Loucy (cell line): ENCODE data around the gene PHACTR3.
"Not testable (repeated sequence)": the region's sequence is repeated elsewhere in the genome, so short reads cannot be mapped to it uniquely, and the experiment has no call there.

ENCODE experiments used
- H2AFZ ChIP-seq: fragments of 200-600 bp; sonication (generic); 2 replicates; pipeline ENCODE4 v1.6.0; 2016; ENCODE audit warnings: antibody characterized with exemption, mild to moderate bottlenecking, low read length, moderate library complexity
- H3F3A ChIP-seq: fragments of 200-600 bp; 2 replicates; pipeline ENCODE4 v1.6.0; 2016; ENCODE audit warnings: antibody characterized with exemption, low read depth, mild to moderate bottlenecking
- H3K27me3 ChIP-seq: fragments of 200-600 bp; sonication (generic); 2 replicates; pipeline ENCODE4 v1.6.1; 2014; ENCODE audit warnings: low read length, mild to moderate bottlenecking; ENCODE audit not compliant: insufficient read depth, poor library complexity, severe bottlenecking
- H3K36me3 ChIP-seq: fragments of 200-600 bp; sonication (generic); 2 replicates; pipeline ENCODE4 v1.6.1; 2016; ENCODE audit warnings: low read length; ENCODE audit not compliant: insufficient read depth
- H3K4me1 ChIP-seq: fragments of 200-600 bp; sonication (generic); 2 replicates; pipeline ENCODE4 v1.5.1; 2014; ENCODE audit warnings: low read length, mild to moderate bottlenecking; ENCODE audit not compliant: insufficient read depth, poor library complexity, severe bottlenecking
- H3K4me2 ChIP-seq: fragments of 200-600 bp; sonication (generic); 2 replicates; pipeline ENCODE4 v1.6.0; 2014; ENCODE audit warnings: antibody characterized with exemption, low read length, low read depth, mild to moderate bottlenecking; ENCODE audit not compliant: poor library complexity, severe bottlenecking
- H3K4me3 ChIP-seq: fragments of 200-600 bp; sonication (generic); 2 replicates; pipeline ENCODE4 v1.5.1; 2014; ENCODE audit warnings: low read length, mild to moderate bottlenecking, mixed read lengths; ENCODE audit not compliant: poor library complexity, severe bottlenecking
- H3K79me2 ChIP-seq: fragments of 200-600 bp; sonication (generic); 2 replicates; pipeline ENCODE4 v1.6.1; 2014; ENCODE audit warnings: low read length; ENCODE audit not compliant: insufficient read depth
- H3K9ac ChIP-seq: fragments of 200-600 bp; sonication (generic); 2 replicates; pipeline ENCODE4 v1.6.0; 2014; ENCODE audit warnings: mild to moderate bottlenecking, low read depth, low read length, moderate library complexity; ENCODE audit not compliant: poor library complexity, severe bottlenecking
- H3K9me2 ChIP-seq: fragments of 200-600 bp; sonication (generic); replicated peaks from 2 replicates; pipeline ENCODE4 v1.6.1; 2016; ENCODE audit warnings: low read depth, low read length, mixed read lengths
- H3K9me3 ChIP-seq: fragments of 200-600 bp; sonication (generic); 2 replicates; pipeline ENCODE4 v1.6.1; 2014; ENCODE audit warnings: mild to moderate bottlenecking, antibody characterized with exemption, low read length, low read depth; ENCODE audit not compliant: insufficient read depth
- H4K20me1 ChIP-seq: fragments of 200-600 bp; sonication (generic); 2 replicates; pipeline ENCODE4 v1.6.0; 2014; ENCODE audit warnings: antibody characterized with exemption, low read length, mild to moderate bottlenecking; ENCODE audit not compliant: insufficient read depth, poor library complexity, severe bottlenecking
- EZH2phosphoT487 ChIP-seq: fragments of 200-600 bp; IDR thresholded peaks from 2 replicates; pipeline ENCODE4 v1.6.1; 2018; ENCODE audit warnings: antibody characterized with exemption, mild to moderate bottlenecking, moderate library complexity, borderline replicate concordance
- TF ChIP-seq, protein P1 (sequence below): fragments of 200-600 bp; sonication (generic); conservative IDR thresholded peaks from 2 replicates; pipeline ENCODE4 v1.5.1; 2014; ENCODE audit warnings: mild to moderate bottlenecking, antibody characterized with exemption, low read length

PHACTR3 gene

DNA sequence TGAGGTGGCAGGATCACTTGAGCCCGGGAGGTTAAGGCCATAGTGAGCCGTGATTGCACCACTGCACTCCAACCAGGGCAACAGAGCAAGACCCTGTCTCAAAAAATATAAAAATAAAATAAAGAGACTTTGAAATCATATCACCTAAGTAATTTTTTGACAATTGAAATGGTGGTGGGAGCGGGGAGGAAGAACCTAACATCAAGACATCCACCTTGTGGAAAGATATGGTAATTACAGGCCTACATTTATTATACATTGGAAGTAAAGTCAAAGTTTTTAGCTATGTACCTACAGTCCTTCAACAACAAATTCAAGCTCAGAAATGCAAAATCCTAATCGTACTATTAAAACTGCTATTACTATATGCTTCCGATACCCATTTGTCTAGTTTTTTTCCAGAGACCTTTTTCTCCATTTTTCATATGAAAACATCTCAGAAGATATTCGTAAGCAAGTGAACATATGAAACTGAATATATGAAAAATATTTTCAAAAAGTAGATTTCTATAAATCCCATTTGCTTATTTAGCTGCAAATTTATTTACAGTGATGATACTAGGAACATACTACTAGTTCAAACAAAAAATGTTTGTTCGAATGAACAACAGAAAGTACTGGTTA is 245.8 kb downstream of the PHACTR3 start:
- no peaks in the 10 kb centered on the region for H3K9me2 ChIP-seq
- no peaks in the 10 kb centered on the region for H4K20me1 ChIP-seq
- no peaks in the 10 kb centered on the region for H3K4me1 ChIP-seq
- no peaks in the 10 kb centered on the region for H3F3A ChIP-seq
- H3K4me3 ChIP-seq = no peak overlapping the region
- H3K27me3 ChIP-seq = no peaks in the 10 kb centered on the region
- H3K9me3 ChIP-seq = no peaks in the 10 kb centered on the region
- no peak overlapping the region for H3K9ac ChIP-seq
- H3K4me2 ChIP-seq = no peak overlapping the region
- H3K36me3 ChIP-seq = peaks cover 23% of the 10 kb centered on the region; the same call in 1 of the 2 replicates
- H3K79me2 ChIP-seq = no peaks in the 10 kb centered on the region
- TF ChIP-seq EZH2phosphoT487 = no peak
- TF ChIP-seq, protein P1, sequence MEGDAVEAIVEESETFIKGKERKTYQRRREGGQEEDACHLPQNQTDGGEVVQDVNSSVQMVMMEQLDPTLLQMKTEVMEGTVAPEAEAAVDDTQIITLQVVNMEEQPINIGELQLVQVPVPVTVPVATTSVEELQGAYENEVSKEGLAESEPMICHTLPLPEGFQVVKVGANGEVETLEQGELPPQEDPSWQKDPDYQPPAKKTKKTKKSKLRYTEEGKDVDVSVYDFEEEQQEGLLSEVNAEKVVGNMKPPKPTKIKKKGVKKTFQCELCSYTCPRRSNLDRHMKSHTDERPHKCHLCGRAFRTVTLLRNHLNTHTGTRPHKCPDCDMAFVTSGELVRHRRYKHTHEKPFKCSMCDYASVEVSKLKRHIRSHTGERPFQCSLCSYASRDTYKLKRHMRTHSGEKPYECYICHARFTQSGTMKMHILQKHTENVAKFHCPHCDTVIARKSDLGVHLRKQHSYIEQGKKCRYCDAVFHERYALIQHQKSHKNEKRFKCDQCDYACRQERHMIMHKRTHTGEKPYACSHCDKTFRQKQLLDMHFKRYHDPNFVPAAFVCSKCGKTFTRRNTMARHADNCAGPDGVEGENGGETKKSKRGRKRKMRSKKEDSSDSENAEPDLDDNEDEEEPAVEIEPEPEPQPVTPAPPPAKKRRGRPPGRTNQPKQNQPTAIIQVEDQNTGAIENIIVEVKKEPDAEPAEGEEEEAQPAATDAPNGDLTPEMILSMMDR = peak; percentile 71
- no peak overlapping the region for H2AFZ ChIP-seq

DNA sequence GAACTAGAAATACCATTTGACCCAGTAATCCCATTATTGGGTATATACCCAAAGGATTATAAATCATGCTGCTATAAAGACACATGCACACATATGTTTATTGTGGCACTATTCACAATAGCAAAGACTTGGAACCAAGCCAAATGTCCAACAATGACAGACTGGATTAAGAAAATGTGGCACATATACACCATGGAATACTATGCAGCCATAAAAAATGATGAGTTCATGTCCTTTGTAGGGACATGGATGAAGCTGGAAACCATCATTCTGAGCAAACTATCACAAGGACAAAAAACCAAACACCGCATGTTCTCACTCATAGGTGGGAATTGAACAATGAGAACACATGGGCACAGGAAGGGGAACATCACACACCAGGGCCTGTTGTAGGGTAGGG is 252.2 kb downstream of the PHACTR3 start:
- H3K27me3 ChIP-seq, H3K4me2 ChIP-seq, H3K9me3 ChIP-seq, H3K4me1 ChIP-seq, H3K9ac ChIP-seq, H4K20me1 ChIP-seq, H3K9me2 ChIP-seq, H2AFZ ChIP-seq, H3K79me2 ChIP-seq, H3K4me3 ChIP-seq, H3F3A ChIP-seq: not testable (repeated sequence)
- peaks cover 11% of the 10 kb centered on the region; the same call in 1 of the 2 replicates for H3K36me3 ChIP-seq

- not testable (repeated sequence) for H3F3A ChIP-seq, H3K79me2 ChIP-seq, H3K9me3 ChIP-seq, H3K9me2 ChIP-seq, H3K27me3 ChIP-seq, H2AFZ ChIP-seq, H3K4me1 ChIP-seq, H3K9ac ChIP-seq, H4K20me1 ChIP-seq, H3K4me2 ChIP-seq, H3K4me3 ChIP-seq
- H3K36me3 ChIP-seq = peaks cover 11% of the 10 kb centered on the region; the same call in 1 of the 2 replicates
Measured at GRCh38 chr20:59856941-59857340, 252.6 kb downstream of the PHACTR3 start.

DNA sequence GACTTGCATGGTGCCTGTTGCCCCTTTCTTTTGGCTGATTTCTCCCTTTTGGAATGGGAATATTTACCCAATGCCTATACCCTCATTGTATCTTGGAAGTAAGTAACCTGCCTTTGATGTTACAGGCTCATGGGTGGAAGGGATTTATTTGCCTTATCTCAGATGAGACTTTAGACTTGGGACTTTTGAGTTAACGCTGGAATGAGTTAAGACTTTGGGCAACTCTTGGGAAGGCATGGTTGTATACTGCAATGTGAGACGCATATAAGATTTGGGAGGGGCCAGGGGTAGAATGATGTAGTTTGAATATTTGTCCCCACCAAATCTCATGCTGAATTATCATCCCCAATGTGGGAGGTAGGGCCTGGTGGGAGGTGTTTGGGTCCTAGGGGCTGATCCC is 253.6 kb downstream of the PHACTR3 start:
- no peak overlapping the region for H3K4me3 ChIP-seq
- TF ChIP-seq, protein P1 = no peak
- no peak for TF ChIP-seq EZH2phosphoT487
- no peak overlapping the region for H2AFZ ChIP-seq
- no peaks in the 10 kb centered on the region for H3K27me3 ChIP-seq
- H4K20me1 ChIP-seq = no peaks in the 10 kb centered on the region
- no peaks in the 10 kb centered on the region for H3K4me1 ChIP-seq
- peaks cover 9% of the 10 kb centered on the region; the same call in 1 of the 2 replicates for H3K36me3 ChIP-seq
- H3K9me3 ChIP-seq = no peaks in the 10 kb centered on the region; the same call in 1 of the 2 replicates
- no peak overlapping the region for H3K9ac ChIP-seq
- no peak overlapping the region for H3K4me2 ChIP-seq
- H3K79me2 ChIP-seq = no peaks in the 10 kb centered on the region
- no peaks in the 10 kb centered on the region for H3F3A ChIP-seq
- no peaks in the 10 kb centered on the region for H3K9me2 ChIP-seq
